Measurements from ENCODE around the gene MBOAT2. TPM values are rescaled to one million over a fixed set of nuclear protein-coding genes. Genes with fewer than 3 reads are reported as not detected.

MBOAT2 gene
- total and polyA plus RNA-seq, 2 donors (not counting 1 experiment from before 2014, with no cell fraction given): 0.24 to 1.3 TPM

GRCh38 chr2:8817221-8817620 is 186.3 kb downstream of the MBOAT2 start:
- no peak overlapping the region for H2AFZ ChIP-seq (ENCODE audit: insufficient read depth, low read depth, low read length, poor library complexity, severe bottlenecking)
- no peaks in the 10 kb centered on the region for H3K79me2 ChIP-seq (ENCODE audit: control insufficient read depth, insufficient read depth, low read length)
- ChIA-PET POLR2A (no interaction called here), CTCF (no interaction called here)
- TF ChIP-seq CTCF (IDR thresholded peaks at IDR 0.05): no peak
- TF ChIP-seq EZH2 (IDR thresholded peaks at IDR 0.05; ENCODE audit: borderline replicate concordance, insufficient read depth, low read depth, low read length, poor library complexity, severe bottlenecking): no peak
- H3K4me3 ChIP-seq (ENCODE audit: control extremely low read depth in 1 of 5, extremely low read depth in 1 of 5, insufficient read depth in 1 of 5, low read depth in 2 of 5, low read length in 4 of 5): no peak overlapping the region
- no peaks in the 10 kb centered on the region for H3K9me3 Mint-ChIP-seq (ENCODE audit: insufficient read depth)
- no peak overlapping the region for H3K9ac ChIP-seq (ENCODE audit: low read length)
- no peak overlapping the region for H3K27ac ChIP-seq (ENCODE audit: low read length in 2 of 2)
- no peaks in the 10 kb centered on the region for H3K4me1 Mint-ChIP-seq
- WGBS (ENCODE audit: insufficient coverage): no CpG with 5 or more reads among the region's 1 CpG
- DNase-seq: no peak
- no peaks in the 10 kb centered on the region for H4K20me1 ChIP-seq (ENCODE audit: control insufficient read depth, insufficient read depth, low read length, poor library complexity, severe bottlenecking)
- no peaks in the 10 kb centered on the region for H3K9me3 ChIP-seq (ENCODE audit: control extremely low read depth in 1 of 3, control insufficient read depth in 2 of 3, insufficient read depth in 1 of 3, low read length in 2 of 3)
- no peak overlapping the region for H3K4me2 ChIP-seq (replicated peaks; ENCODE audit: low read depth, low read length, poor library complexity, severe bottlenecking)
- H3K27ac Mint-ChIP-seq: no peak overlapping the region
- no peaks in the 10 kb centered on the region for H3K27me3 Mint-ChIP-seq
- H3K4me1 ChIP-seq (ENCODE audit: control insufficient read depth in 2 of 2, insufficient read depth in 2 of 2, low read length in 2 of 2): no peaks in the 10 kb centered on the region
- intact Hi-C loops (cut with micrococcal nuclease): no loop called here
- ATAC-seq (ENCODE audit: low read depth): no peak
- no peak overlapping the region for H3K4me3 Mint-ChIP-seq
- H3K27me3 ChIP-seq (replicated peaks in 1 of 4; ENCODE audit: control extremely low read depth in 1 of 4, control insufficient read depth in 3 of 4, insufficient read depth in 4 of 4, low read length in 3 of 4): no peaks in the 10 kb centered on the region
- H3K36me3 ChIP-seq (replicated peaks in 1 of 2; ENCODE audit: control extremely low read depth in 1 of 2, control insufficient read depth in 1 of 2, extremely low read depth in 1 of 2, insufficient read depth in 2 of 2, low read length in 1 of 2): peaks cover 15 to 27% of the 10 kb centered on the region in 2 experiments

- TF ChIP-seq CTCF (IDR thresholded peaks at IDR 0.05) (no peak), EZH2 (IDR thresholded peaks at IDR 0.05; ENCODE audit: borderline replicate concordance, insufficient read depth, low read depth, low read length, poor library complexity, severe bottlenecking) (no peak)
- no peaks in the 10 kb centered on the region for H3K4me1 ChIP-seq (ENCODE audit: control insufficient read depth in 2 of 2, insufficient read depth in 2 of 2, low read length in 2 of 2)
- intact Hi-C loops (cut with micrococcal nuclease): no loop called here
- no peaks in the 10 kb centered on the region for H3K27me3 Mint-ChIP-seq
- ChIA-PET CTCF (no interaction called here), POLR2A (no interaction called here)
- H3K4me2 ChIP-seq (replicated peaks; ENCODE audit: low read depth, low read length, poor library complexity, severe bottlenecking): no peak overlapping the region
- H3K9me3 ChIP-seq (ENCODE audit: control extremely low read depth in 1 of 3, control insufficient read depth in 2 of 3, insufficient read depth in 1 of 3, low read length in 2 of 3): no peaks in the 10 kb centered on the region
- H3K79me2 ChIP-seq (ENCODE audit: control insufficient read depth, insufficient read depth, low read length): no peaks in the 10 kb centered on the region
- no peak overlapping the region for H3K27ac Mint-ChIP-seq
- no peak overlapping the region for H3K4me3 ChIP-seq (ENCODE audit: control extremely low read depth in 1 of 5, extremely low read depth in 1 of 5, insufficient read depth in 1 of 5, low read depth in 2 of 5, low read length in 4 of 5)
- H3K36me3 ChIP-seq (replicated peaks in 1 of 2; ENCODE audit: control extremely low read depth in 1 of 2, control insufficient read depth in 1 of 2, extremely low read depth in 1 of 2, insufficient read depth in 2 of 2, low read length in 1 of 2): peaks cover 2 to 70% of the 10 kb centered on the region in 2 experiments
- H3K4me3 Mint-ChIP-seq: no peak overlapping the region
- DNase-seq: no peak
- H3K9ac ChIP-seq (ENCODE audit: low read length): no peak overlapping the region
- H3K9me3 Mint-ChIP-seq (ENCODE audit: insufficient read depth): no peaks in the 10 kb centered on the region
- WGBS (ENCODE audit: insufficient coverage): 100% methylated on average over 3 of the region's 6 CpGs
- no peaks in the 10 kb centered on the region for H4K20me1 ChIP-seq (ENCODE audit: control insufficient read depth, insufficient read depth, low read length, poor library complexity, severe bottlenecking)
- H3K4me1 Mint-ChIP-seq: no peaks in the 10 kb centered on the region
- H2AFZ ChIP-seq (ENCODE audit: insufficient read depth, low read depth, low read length, poor library complexity, severe bottlenecking): no peak overlapping the region
- no peaks in the 10 kb centered on the region for H3K27me3 ChIP-seq (replicated peaks in 1 of 4; ENCODE audit: control extremely low read depth in 1 of 4, control insufficient read depth in 3 of 4, insufficient read depth in 4 of 4, low read length in 3 of 4)
- no peak for ATAC-seq (ENCODE audit: low read depth)
- no peak overlapping the region for H3K27ac ChIP-seq (ENCODE audit: low read length in 2 of 2)
These were observed 196.4 kb downstream of the MBOAT2 start for GRCh38 chr2:8806885-8807704.

All from B cell (primary cell).